Activated CD4-positive, CD25-positive, alpha-beta regulatory T cell treated with anti-CD3 and anti-CD28 coated beads, Interleukin-2, amount 50 U/mL, for 24 hours (primary cell): ENCODE data around the gene METTL13.

Experiments
- ATAC-seq, 2 donors: fragments of 150-1000 bp; cut with Tn5 transposase; one replicate each; pipeline ENCODE4 v1.10.0; 2021; ENCODE audit warnings: mild to moderate bottlenecking in 1 of 2, moderate library complexity in 1 of 2

The METTL13 gene

DNA sequence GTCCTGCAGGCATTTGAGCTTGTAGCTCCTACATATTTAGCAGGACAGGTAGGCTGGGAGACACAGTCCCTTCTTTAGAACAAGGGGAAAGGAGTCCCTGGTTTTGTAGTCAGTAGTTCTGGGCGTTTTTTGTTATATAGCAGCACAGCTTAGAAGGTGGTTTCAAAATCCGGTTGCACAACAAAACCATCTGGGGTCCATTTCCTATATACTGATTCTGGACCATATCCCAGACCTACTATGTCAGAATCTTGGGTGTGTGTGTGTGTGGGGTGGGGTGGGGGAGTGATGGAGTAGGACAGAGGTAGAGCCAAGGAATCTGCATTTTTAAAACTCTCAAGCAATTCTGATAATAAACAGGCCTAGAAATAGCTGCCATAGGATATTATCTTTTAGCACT is 21.6 kb downstream of the METTL13 start:
- ATAC-seq, result no peak

GRCh38 chr1:171803461-171804022 is 22.1 kb downstream of the METTL13 start:
- ATAC-seq, result no peak

GRCh38 chr1:171805395-171806115 is 24.1 kb downstream of the METTL13 start:
- ATAC-seq, result peak in 1 of 2 donors; percentile 48

DNA sequence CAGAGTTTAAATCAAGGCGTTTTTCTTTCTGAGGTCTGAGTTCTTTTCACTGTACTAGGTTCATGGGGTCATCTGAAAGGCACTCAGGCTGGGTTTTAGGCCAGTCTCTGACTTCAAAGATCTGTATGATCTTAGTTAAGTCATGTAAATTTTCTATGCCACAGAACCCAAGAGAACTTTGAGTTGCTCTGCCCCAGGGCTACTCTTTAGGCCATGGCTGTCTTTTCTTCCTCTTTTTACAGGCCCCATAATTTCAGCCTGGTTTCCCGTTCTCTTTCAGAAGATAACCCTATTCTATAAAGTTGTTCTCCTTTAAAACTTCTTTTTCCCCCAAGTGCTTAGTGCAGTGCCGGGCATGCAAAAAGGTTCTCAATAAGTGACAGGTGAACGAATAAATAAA is 26.1 kb downstream of the METTL13 start:
- ATAC-seq, result no peak

GRCh38 chr1:171809834-171810233 is 28.4 kb downstream of the METTL13 start:
- ATAC-seq, result no peak

- ATAC-seq, result no peak
Observed at GRCh38 chr1:171811672-171812071, 30.2 kb downstream of the METTL13 start.

DNA sequence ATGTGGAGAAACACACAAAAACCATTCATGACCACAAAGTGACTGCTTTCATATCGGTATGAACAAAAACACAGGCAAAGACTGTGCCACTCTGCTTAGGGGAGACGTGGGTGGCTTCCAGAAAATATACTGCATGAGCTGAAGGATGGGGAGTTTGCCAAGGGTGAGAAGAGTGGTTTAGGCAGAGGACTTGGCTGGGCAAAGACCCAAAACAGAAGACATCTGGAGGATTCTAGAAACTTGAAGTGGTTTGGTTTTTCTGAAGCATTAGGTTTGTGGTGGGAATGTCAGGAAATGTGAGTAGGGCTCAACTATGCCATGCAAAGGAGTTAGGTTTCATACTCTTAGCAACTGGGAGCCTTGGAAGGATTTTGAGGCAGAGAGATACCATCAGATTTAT is 33.2 kb downstream of the METTL13 start:
- no peak for ATAC-seq

DNA sequence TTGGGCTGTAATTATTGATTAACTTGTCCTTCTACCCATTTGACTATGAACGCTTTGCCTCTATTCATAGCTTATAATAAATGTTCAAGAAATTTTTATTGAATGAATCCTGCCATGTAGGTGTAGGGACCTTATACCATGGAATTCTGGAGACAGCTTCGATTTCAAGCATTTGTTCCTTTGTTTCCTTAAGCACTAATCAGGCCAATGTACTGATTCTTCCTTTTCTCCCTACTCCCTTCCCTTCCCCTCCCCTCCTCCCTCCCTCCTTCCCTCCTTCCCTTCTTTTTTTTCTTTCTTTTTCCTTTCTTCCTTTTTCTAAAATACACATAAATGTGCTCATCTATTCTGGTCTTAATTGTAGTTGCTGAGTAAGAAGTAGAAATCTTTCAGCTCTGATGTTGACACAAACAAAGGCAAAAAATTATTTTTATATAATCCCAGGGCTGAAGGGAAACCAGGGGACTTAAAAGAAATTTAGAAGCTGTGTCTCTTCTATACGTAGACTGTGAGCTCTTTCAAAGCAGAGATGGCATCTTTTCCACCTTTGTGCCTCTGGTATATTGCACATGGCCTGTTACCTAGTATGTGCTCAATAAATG is 34.9 kb downstream of the METTL13 start:
- no peak for ATAC-seq

DNA sequence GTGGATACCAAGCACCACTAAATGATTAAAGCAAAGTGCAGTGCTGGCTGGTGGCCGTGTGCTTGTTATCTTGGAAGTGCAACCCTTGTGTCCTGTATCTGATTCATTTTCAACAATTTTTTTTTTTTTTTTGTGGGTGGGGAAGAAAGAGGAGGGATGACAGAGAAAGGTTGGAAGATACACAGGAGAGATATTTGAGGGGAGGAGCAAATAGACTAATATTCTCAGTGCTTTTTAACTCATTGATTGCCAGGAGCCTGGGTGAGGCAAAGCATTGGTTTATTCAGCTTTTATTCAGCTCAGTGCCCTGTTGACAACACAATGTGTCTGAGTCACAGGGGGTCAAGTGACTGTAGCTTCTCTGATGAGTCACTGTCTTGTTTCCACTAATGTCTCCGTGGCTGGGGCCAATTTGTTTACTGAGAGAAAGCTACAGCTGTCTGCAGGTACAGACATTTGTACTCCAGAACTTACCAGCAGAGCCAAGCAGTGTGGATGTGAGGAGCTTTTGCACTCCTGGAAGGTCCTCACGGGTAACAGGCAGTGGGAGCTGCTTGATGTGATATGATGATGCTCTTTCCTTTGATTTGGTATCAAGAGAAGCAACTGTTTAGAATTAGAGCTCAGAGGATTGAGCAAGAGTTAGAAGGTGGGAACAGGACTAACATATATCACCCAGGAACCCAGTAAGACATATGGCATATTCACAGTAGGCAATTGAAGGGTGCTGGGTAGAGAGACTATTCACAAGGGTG is 36.2 kb downstream of the METTL13 start:
- peak; percentile 97 to 99 for ATAC-seq

DNA sequence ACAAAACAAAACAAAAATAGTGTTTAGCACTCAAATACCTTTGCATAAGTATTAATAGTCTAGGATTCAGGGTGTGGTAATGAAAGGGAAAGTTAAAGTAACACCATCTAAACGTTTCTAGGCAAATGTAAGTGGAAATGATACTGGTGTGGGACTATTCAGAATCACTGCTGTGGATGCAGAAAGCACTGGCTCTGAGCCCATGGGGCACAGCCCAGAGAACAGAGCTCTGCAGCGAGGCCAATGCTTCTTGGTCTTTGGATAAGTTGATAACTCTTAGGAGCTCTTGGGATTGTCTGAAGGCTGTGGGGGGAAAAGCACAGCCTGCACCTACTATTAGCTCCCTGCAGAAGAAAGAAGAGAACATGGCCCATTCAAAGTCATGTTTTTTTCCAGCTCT is 38.5 kb downstream of the METTL13 start:
- no peak for ATAC-seq

DNA sequence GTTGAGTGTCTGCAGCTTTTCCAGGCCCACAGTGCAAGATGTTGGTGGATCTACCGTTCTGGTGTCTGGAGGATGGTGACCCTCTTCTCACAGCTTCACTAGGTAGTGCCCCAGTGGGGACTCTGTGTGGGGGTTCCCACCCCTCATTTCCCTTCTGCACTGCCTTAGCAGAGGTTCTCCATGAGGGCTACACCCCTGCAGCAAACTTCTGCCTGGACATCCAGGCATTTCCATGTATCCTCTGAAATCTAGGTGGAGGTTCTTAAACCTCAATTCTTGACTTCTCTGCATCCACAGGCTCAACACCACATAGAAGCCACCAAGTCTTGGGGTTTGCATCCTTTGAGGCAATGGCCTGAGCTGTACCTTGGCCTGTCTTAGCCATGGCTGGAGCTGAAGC is 45.5 kb downstream of the METTL13 start:
- ATAC-seq, result no peak

GRCh38 chr1:171828794-171829193 is 47.3 kb downstream of the METTL13 start:
- ATAC-seq, result no peak

GRCh38 chr1:171833091-171833825 is 51.8 kb downstream of the METTL13 start:
- ATAC-seq, result no peak

- ATAC-seq, result no peak
Observed at GRCh38 chr1:171834821-171835220, 53.4 kb downstream of the METTL13 start.

- ATAC-seq, result peak in 1 of 2 donors; percentile 38
Observed at GRCh38 chr1:171835891-171836290, 54.4 kb downstream of the METTL13 start.

DNA sequence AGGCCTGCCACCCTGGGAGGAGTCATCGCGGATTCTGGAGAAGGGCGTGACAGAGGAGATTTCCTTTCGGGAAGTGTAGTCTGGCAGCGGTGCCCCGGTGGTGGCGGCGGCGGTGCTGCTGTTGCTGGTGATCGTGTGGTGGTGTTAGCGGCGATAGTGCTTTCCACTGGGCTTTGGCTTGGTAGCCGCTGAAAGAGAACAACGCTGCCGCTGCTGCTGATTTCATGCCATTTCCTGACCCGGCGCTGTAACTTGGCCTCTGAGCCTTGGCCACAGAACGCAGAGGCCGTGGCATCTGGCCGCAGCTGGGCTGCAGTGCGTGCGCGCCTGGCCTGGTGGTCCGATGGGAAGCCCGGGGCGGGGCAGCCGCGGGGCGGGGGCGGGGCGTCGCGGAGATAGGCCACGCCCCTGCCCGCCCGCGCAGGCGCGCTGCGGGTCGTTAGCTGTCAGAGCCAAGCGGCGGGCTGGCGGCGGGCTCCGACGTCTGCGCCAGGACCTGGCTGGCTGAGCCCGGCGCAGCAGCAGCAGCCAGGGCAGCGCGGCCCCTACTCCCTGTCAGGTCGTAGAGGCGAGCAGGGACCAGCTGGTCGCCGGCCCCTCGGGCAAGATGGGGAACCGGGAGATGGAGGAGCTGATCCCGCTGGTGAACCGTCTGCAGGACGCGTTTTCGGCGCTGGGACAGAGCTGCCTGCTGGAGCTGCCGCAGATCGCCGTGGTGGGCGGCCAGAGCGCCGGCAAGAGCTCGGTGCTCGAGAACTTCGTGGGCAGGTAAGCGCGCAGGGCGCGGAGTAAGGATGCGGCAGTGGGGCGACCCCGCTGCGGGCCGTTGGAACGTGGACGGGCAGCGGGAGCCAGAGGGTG is 59.8 kb downstream of the METTL13 start, which contains the start of gene DNM3:
Gene DNM3 (plus strand): TSS at position 449 of the 861 bp plus-strand sequence. CDS start 159 bp downstream, at position 608.
- peak; percentile 87 to 94 for ATAC-seq

- ATAC-seq, result no peak
Observed at GRCh38 chr1:171841931-171842761, 60.7 kb downstream of the METTL13 start.

- no peak for ATAC-seq
Observed at GRCh38 chr1:171844381-171844780, 62.9 kb downstream of the METTL13 start.

- no peak for ATAC-seq
Observed at GRCh38 chr1:171845998-171846397, 64.5 kb downstream of the METTL13 start.
